Activated T-cell treated with anti-CD3 and anti-CD28 coated beads, Interleukin-2, amount 50 U/mL, for 24 hours (primary cell): ENCODE measurements around the gene IFNL1.
"Not testable (repeated sequence)": the region's sequence is repeated elsewhere in the genome, so short reads cannot be mapped to it uniquely, and the experiment has no call there.

Source experiments
- DNase-seq: peaks from one replicate; pipeline ENCODE4 v3.0.0-alpha.2; 2020
- H3K27ac Mint-ChIP-seq: 2 replicates; pipeline ENCODE4 v1.8.0; 2020; ENCODE audit warnings: mild to moderate bottlenecking, mixed read lengths
- H3K27me3 Mint-ChIP-seq: 2 replicates; pipeline ENCODE4 v1.8.0; 2020; ENCODE audit warnings: mixed read lengths
- H3K36me3 Mint-ChIP-seq: 2 replicates; pipeline ENCODE4 v1.8.0; 2020; ENCODE audit warnings: low read depth, mixed read lengths
- H3K4me1 Mint-ChIP-seq: 2 replicates; pipeline ENCODE4 v1.8.0; 2020; ENCODE audit warnings: low read depth, mixed read lengths
- H3K4me3 Mint-ChIP-seq: 2 replicates; pipeline ENCODE4 v1.8.0; 2020; ENCODE audit warnings: mild to moderate bottlenecking, moderate library complexity, mixed read lengths
- H3K9me3 Mint-ChIP-seq: 2 replicates; pipeline ENCODE4 v1.8.0; 2020; ENCODE audit warnings: mixed read lengths

Gene IFNL1

GRCh38 chr19:39264306-39265290, 31.6 kb upstream of the IFNL1 start:
- H3K9me3 Mint-ChIP-seq, result no peaks in the 10 kb centered on the region
- H3K4me3 Mint-ChIP-seq, result no peak overlapping the region
- H3K27ac Mint-ChIP-seq, result no peak overlapping the region
- no peaks in the 10 kb centered on the region for H3K36me3 Mint-ChIP-seq
- H3K4me1 Mint-ChIP-seq, result peaks cover 10% of the 10 kb centered on the region
- H3K27me3 Mint-ChIP-seq, result peaks cover 45% of the 10 kb centered on the region
- no peak for DNase-seq

- DNase-seq, result no peak
- H3K27ac Mint-ChIP-seq, result no peak overlapping the region
- peaks cover 51% of the 10 kb centered on the region for H3K27me3 Mint-ChIP-seq
- H3K4me1 Mint-ChIP-seq, result peaks cover 10% of the 10 kb centered on the region
- H3K36me3 Mint-ChIP-seq, result no peaks in the 10 kb centered on the region
- no peak overlapping the region for H3K4me3 Mint-ChIP-seq
- no peaks in the 10 kb centered on the region for H3K9me3 Mint-ChIP-seq
Measured at GRCh38 chr19:39265321-39265916, 30.8 kb upstream of the IFNL1 start.

- H3K4me1 Mint-ChIP-seq, H3K27ac Mint-ChIP-seq, DNase-seq, H3K36me3 Mint-ChIP-seq, H3K4me3 Mint-ChIP-seq, H3K9me3 Mint-ChIP-seq: not testable (repeated sequence)
- peaks cover 37% of the 10 kb centered on the region for H3K27me3 Mint-ChIP-seq
Measured at GRCh38 chr19:39268085-39268484, 28.1 kb upstream of the IFNL1 start, which contains the start of gene IFNL2. IFNL2 (plus strand) TSS chr19:39268396; CDS start chr19:39268569, 173 bp downstream.

- not testable (repeated sequence) for H3K9me3 Mint-ChIP-seq, H3K36me3 Mint-ChIP-seq, H3K4me1 Mint-ChIP-seq, H3K4me3 Mint-ChIP-seq, DNase-seq, H3K27ac Mint-ChIP-seq
- H3K27me3 Mint-ChIP-seq, result peaks cover 31% of the 10 kb centered on the region
Measured at GRCh38 chr19:39268531-39269223, 27.5 kb upstream of the IFNL1 start.

- DNase-seq, H3K9me3 Mint-ChIP-seq, H3K4me1 Mint-ChIP-seq, H3K27ac Mint-ChIP-seq, H3K36me3 Mint-ChIP-seq, H3K4me3 Mint-ChIP-seq: not testable (repeated sequence)
- peaks cover 24% of the 10 kb centered on the region for H3K27me3 Mint-ChIP-seq
Measured at GRCh38 chr19:39269369-39269768, 26.8 kb upstream of the IFNL1 start.

GRCh38 chr19:39270036-39270871, 26.0 kb upstream of the IFNL1 start:
- H3K36me3 Mint-ChIP-seq, result no peaks in the 10 kb centered on the region
- no peak for DNase-seq
- H3K4me3 Mint-ChIP-seq, result no peak overlapping the region
- H3K27ac Mint-ChIP-seq, result no peak overlapping the region
- no peaks in the 10 kb centered on the region for H3K9me3 Mint-ChIP-seq
- no peaks in the 10 kb centered on the region for H3K4me1 Mint-ChIP-seq
- H3K27me3 Mint-ChIP-seq, result peaks cover 17% of the 10 kb centered on the region

- not testable (repeated sequence) for H3K4me1 Mint-ChIP-seq, H3K9me3 Mint-ChIP-seq, H3K36me3 Mint-ChIP-seq, H3K4me3 Mint-ChIP-seq, H3K27ac Mint-ChIP-seq, DNase-seq
- H3K27me3 Mint-ChIP-seq, result peaks cover 12% of the 10 kb centered on the region
Measured at GRCh38 chr19:39273859-39274258, 22.3 kb upstream of the IFNL1 start.

- Mint-ChIP-seq H3K27ac (no peak overlapping the region), H3K9me3 (no peaks in the 10 kb centered on the region)
Measured at GRCh38 chr19:39275578-39275977, 20.6 kb upstream of the IFNL1 start.

GRCh38 chr19:39276740-39277139, 19.5 kb upstream of the IFNL1 start:
- H3K27me3 Mint-ChIP-seq, result no peaks in the 10 kb centered on the region
- DNase-seq, result no peak
- H3K9me3 Mint-ChIP-seq, result no peaks in the 10 kb centered on the region
- H3K4me3 Mint-ChIP-seq, result no peak overlapping the region
- no peaks in the 10 kb centered on the region for H3K36me3 Mint-ChIP-seq
- no peaks in the 10 kb centered on the region for H3K4me1 Mint-ChIP-seq
- H3K27ac Mint-ChIP-seq, result no peak overlapping the region

More at GRCh38 chr19:39275578-39275977, 20.6 kb upstream of the IFNL1 start:
- Mint-ChIP-seq H3K4me3 (no peak overlapping the region), H3K27me3 (no peaks in the 10 kb centered on the region), H3K4me1 (no peaks in the 10 kb centered on the region), H3K36me3 (no peaks in the 10 kb centered on the region)
- no peak for DNase-seq

- no peak for DNase-seq
- Mint-ChIP-seq H3K27me3 (no peaks in the 10 kb centered on the region), H3K27ac (no peak overlapping the region), H3K4me1 (no peaks in the 10 kb centered on the region), H3K36me3 (no peaks in the 10 kb centered on the region), H3K9me3 (peaks cover 4% of the 10 kb centered on the region), H3K4me3 (no peak overlapping the region)
Measured at GRCh38 chr19:39277598-39277997, 18.6 kb upstream of the IFNL1 start.

- H3K9me3 Mint-ChIP-seq, result peaks cover 4% of the 10 kb centered on the region
- no peak for DNase-seq
- H3K4me3 Mint-ChIP-seq, result no peak overlapping the region
- no peaks in the 10 kb centered on the region for H3K27me3 Mint-ChIP-seq
- no peak overlapping the region for H3K27ac Mint-ChIP-seq
- H3K36me3 Mint-ChIP-seq, result no peaks in the 10 kb centered on the region
- no peaks in the 10 kb centered on the region for H3K4me1 Mint-ChIP-seq
Measured at GRCh38 chr19:39282021-39282420, 14.2 kb upstream of the IFNL1 start.

- no peak overlapping the region for H3K27ac Mint-ChIP-seq
- peaks cover 4% of the 10 kb centered on the region for H3K9me3 Mint-ChIP-seq
- H3K27me3 Mint-ChIP-seq, result no peaks in the 10 kb centered on the region
- no peaks in the 10 kb centered on the region for H3K4me1 Mint-ChIP-seq
- no peak overlapping the region for H3K4me3 Mint-ChIP-seq
- DNase-seq, result no peak
- no peaks in the 10 kb centered on the region for H3K36me3 Mint-ChIP-seq
Measured at GRCh38 chr19:39284032-39284431, 12.2 kb upstream of the IFNL1 start.

GRCh38 chr19:39293394-39293793, 2.8 kb upstream of the IFNL1 start:
- peaks cover 10% of the 10 kb centered on the region for H3K4me1 Mint-ChIP-seq
- DNase-seq, result no peak
- H3K9me3 Mint-ChIP-seq, result no peaks in the 10 kb centered on the region

GRCh38 chr19:39296906-39297305, 699 bp downstream of the IFNL1 start:
- H3K9me3 Mint-ChIP-seq, result no peaks in the 10 kb centered on the region
- H3K36me3 Mint-ChIP-seq, result no peaks in the 10 kb centered on the region
- H3K4me1 Mint-ChIP-seq, result peaks cover 16% of the 10 kb centered on the region
- no peak overlapping the region for H3K4me3 Mint-ChIP-seq
- no peak for DNase-seq
- no peak overlapping the region for H3K27ac Mint-ChIP-seq
- peaks cover 2% of the 10 kb centered on the region for H3K27me3 Mint-ChIP-seq

More at GRCh38 chr19:39293394-39293793, 2.8 kb upstream of the IFNL1 start:
- peaks cover 2% of the 10 kb centered on the region for H3K27me3 Mint-ChIP-seq
- no peaks in the 10 kb centered on the region for H3K36me3 Mint-ChIP-seq
- H3K4me3 Mint-ChIP-seq, result no peak overlapping the region
- H3K27ac Mint-ChIP-seq, result no peak overlapping the region
